HG03103 (cell line): ENCODE data around the gene FNIP1.
A peak's percentile ranks its signal among the peaks of the same experiment; 100 is the strongest.
"Not testable (repeated sequence)": the region's sequence is repeated elsewhere in the genome, so short reads cannot be mapped to it uniquely, and the experiment has no call there.

ENCODE experiments used
- ATAC-seq: cut with Tn5 transposase; IDR thresholded peaks from one replicate; pipeline ENCODE4 v1.9.1; 2021; ENCODE audit warnings: low read depth; ENCODE audit not compliant: unreplicated experiment

Gene FNIP1

GRCh38 chr5:131754363-131754762, 42.5 kb downstream of the FNIP1 start:
- no peak for ATAC-seq

- no peak for ATAC-seq
These were observed 45.3 kb downstream of the FNIP1 start for GRCh38 chr5:131751506-131751905.

- ATAC-seq = no peak
These were observed 46.9 kb downstream of the FNIP1 start for GRCh38 chr5:131749723-131750470.

- ATAC-seq = no peak
These were observed 47.7 kb downstream of the FNIP1 start for GRCh38 chr5:131749138-131749537.

GRCh38 chr5:131747180-131748105, 49.4 kb downstream of the FNIP1 start:
- ATAC-seq = peak; percentile 62

- ATAC-seq = no peak
These were observed 50.4 kb downstream of the FNIP1 start for GRCh38 chr5:131746423-131746822.

GRCh38 chr5:131745703-131746102, 51.1 kb downstream of the FNIP1 start:
- no peak for ATAC-seq

GRCh38 chr5:131745155-131745554, 51.7 kb downstream of the FNIP1 start:
- no peak for ATAC-seq

GRCh38 chr5:131740477-131740876, 56.3 kb downstream of the FNIP1 start:
- no peak for ATAC-seq

- ATAC-seq = no peak
These were observed 61.4 kb downstream of the FNIP1 start for GRCh38 chr5:131735393-131735792.

GRCh38 chr5:131734939-131735338, 61.9 kb downstream of the FNIP1 start:
- ATAC-seq = not testable (repeated sequence)

- not testable (repeated sequence) for ATAC-seq
These were observed 67.5 kb downstream of the FNIP1 start for GRCh38 chr5:131729292-131729691.

GRCh38 chr5:131724089-131724488, 72.7 kb downstream of the FNIP1 start:
- ATAC-seq = not testable (repeated sequence)

GRCh38 chr5:131720714-131721113, 76.1 kb downstream of the FNIP1 start:
- ATAC-seq = no peak

GRCh38 chr5:131719564-131719963, 77.3 kb downstream of the FNIP1 start:
- no peak for ATAC-seq

- no peak for ATAC-seq
These were observed 78.3 kb downstream of the FNIP1 start for GRCh38 chr5:131718487-131719014.

- ATAC-seq = not testable (repeated sequence)
These were observed 79.7 kb downstream of the FNIP1 start for GRCh38 chr5:131717164-131717563.

- ATAC-seq = no peak
These were observed 80.2 kb downstream of the FNIP1 start for GRCh38 chr5:131716650-131717049.

- ATAC-seq = no peak
These were observed 86.4 kb downstream of the FNIP1 start for GRCh38 chr5:131710391-131710790.

GRCh38 chr5:131709043-131709442, 87.8 kb downstream of the FNIP1 start:
- ATAC-seq = no peak

GRCh38 chr5:131706281-131706680, 90.5 kb downstream of the FNIP1 start:
- ATAC-seq = no peak
